ENCODE data around the gene ZMAT5. TPM values are rescaled to one million over a fixed set of nuclear protein-coding genes. Genes with fewer than 3 reads are reported as not detected.
A peak's percentile ranks its signal among the peaks of the same experiment; 100 is the strongest.

ZMAT5 gene
- total and polyA plus RNA-seq, 2 of the 13 experiments (the other 11 are each of a cell fraction or from before 2014, with no cell fraction given) = 20.7 to 27.8 TPM

GRCh38 chr22:29765905-29766631 is 739 bp downstream of the ZMAT5 start (continued):
- TF ChIP-seq ZBTB26 (CRISPR knock-in tag; IDR thresholded peaks at IDR 0.05; ENCODE audit: borderline replicate concordance) (no peak), DRAP1 (CRISPR knock-in tag; IDR thresholded peaks at IDR 0.05) (no peak), KMT2B (CRISPR knock-in tag; IDR thresholded peaks at IDR 0.05) (no peak), SKI (IDR thresholded peaks at IDR 0.05; ENCODE audit: partially characterized antibody) (no peak), GPN1 (CRISPR knock-in tag; IDR thresholded peaks at IDR 0.05; ENCODE audit: borderline replicate concordance) (no peak), MED8 (CRISPR knock-in tag; IDR thresholded peaks at IDR 0.05; ENCODE audit: insufficient replicate concordance) (no peak), PITX1 (CRISPR knock-in tag; IDR thresholded peaks at IDR 0.05) (no peak), HOMEZ (CRISPR knock-in tag; IDR thresholded peaks at IDR 0.05; ENCODE audit: low read depth) (no peak), SIN3A (IDR thresholded peaks at IDR 0.05; ENCODE audit: borderline replicate concordance, low read depth, low read length) (0 out of 2 replicates have a peak, but pooled peaks have one; percentile 22), MYNN (CRISPR knock-in tag; IDR thresholded peaks at IDR 0.05; ENCODE audit: low read depth) (no peak), TEAD2 (CRISPR knock-in tag; IDR thresholded peaks at IDR 0.05) (no peak), POLR2G (IDR thresholded peaks at IDR 0.05; ENCODE audit: low read depth, low read length) (peak; percentile 11), RBM22 (optimal IDR thresholded peaks at IDR 0.05; ENCODE audit: low read length) (no peak), FOXP1 (IDR thresholded peaks at IDR 0.05) (no peak), FOXP1 (CRISPR knock-in tag; IDR thresholded peaks at IDR 0.05) (0 out of 2 replicates have a peak, but pooled peaks have one; percentile 10), HNF4G (IDR thresholded peaks at IDR 0.05; ENCODE audit: borderline replicate concordance, low read depth, low read length) (peak; percentile 54), HNF4G (CRISPR knock-in tag; IDR thresholded peaks at IDR 0.05; ENCODE audit: borderline replicate concordance, low read depth) (peak; percentile 55; the same call in 1 of the 2 replicates), KAT8 (CRISPR knock-in tag; IDR thresholded peaks at IDR 0.05) (no peak), MYPOP (CRISPR knock-in tag; IDR thresholded peaks at IDR 0.05) (peak; percentile 36; the same call in 1 of the 2 replicates), ZNF510 (CRISPR knock-in tag; IDR thresholded peaks at IDR 0.05; ENCODE audit: low read depth) (no peak)
- TF ChIP-seq, protein P1, sequence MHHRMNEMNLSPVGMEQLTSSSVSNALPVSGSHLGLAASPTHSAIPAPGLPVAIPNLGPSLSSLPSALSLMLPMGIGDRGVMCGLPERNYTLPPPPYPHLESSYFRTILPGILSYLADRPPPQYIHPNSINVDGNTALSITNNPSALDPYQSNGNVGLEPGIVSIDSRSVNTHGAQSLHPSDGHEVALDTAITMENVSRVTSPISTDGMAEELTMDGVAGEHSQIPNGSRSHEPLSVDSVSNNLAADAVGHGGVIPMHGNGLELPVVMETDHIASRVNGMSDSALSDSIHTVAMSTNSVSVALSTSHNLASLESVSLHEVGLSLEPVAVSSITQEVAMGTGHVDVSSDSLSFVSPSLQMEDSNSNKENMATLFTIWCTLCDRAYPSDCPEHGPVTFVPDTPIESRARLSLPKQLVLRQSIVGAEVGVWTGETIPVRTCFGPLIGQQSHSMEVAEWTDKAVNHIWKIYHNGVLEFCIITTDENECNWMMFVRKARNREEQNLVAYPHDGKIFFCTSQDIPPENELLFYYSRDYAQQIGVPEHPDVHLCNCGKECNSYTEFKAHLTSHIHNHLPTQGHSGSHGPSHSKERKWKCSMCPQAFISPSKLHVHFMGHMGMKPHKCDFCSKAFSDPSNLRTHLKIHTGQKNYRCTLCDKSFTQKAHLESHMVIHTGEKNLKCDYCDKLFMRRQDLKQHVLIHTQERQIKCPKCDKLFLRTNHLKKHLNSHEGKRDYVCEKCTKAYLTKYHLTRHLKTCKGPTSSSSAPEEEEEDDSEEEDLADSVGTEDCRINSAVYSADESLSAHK (CRISPR knock-in tag; IDR thresholded peaks at IDR 0.05; ENCODE audit: borderline replicate concordance) = no peak
- TF ChIP-seq, protein P2, sequence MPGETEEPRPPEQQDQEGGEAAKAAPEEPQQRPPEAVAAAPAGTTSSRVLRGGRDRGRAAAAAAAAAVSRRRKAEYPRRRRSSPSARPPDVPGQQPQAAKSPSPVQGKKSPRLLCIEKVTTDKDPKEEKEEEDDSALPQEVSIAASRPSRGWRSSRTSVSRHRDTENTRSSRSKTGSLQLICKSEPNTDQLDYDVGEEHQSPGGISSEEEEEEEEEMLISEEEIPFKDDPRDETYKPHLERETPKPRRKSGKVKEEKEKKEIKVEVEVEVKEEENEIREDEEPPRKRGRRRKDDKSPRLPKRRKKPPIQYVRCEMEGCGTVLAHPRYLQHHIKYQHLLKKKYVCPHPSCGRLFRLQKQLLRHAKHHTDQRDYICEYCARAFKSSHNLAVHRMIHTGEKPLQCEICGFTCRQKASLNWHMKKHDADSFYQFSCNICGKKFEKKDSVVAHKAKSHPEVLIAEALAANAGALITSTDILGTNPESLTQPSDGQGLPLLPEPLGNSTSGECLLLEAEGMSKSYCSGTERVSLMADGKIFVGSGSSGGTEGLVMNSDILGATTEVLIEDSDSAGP (CRISPR knock-in tag; IDR thresholded peaks at IDR 0.05; ENCODE audit: borderline replicate concordance) = no peak
